Measurements from ENCODE around the gene CHAF1B.

CHAF1B gene

GRCh38 chr21:36456729-36457414 is 71.7 kb downstream of the CHAF1B start:
- intact Hi-C loops (cut with DNase I), result no loop called here
- DNase-seq, result no peak

DNA sequence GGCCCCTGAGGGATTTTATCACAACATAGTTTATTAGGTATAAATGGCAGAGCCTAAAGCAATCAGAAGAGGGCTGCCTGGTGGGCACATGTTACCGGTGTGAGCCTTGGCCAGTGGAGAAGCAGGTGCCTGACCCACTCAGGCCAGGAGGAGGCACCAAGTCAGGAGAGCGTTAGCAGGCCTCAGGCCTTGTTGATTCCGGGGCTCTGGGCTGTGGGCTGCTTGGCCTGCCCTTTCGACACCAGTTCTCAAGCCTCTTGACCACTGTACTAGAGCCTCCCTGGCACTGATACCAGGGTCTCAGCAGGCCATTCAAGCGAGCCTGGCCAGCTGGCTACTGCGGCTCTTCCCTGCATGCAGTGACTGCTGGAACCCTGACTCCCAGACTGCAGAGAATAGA is 73.9 kb downstream of the CHAF1B start:
- intact Hi-C loops (cut with DNase I), result no loop called here
- peak in 2 of 10 donors; percentile 52 to 54 for DNase-seq

- intact Hi-C loops (cut with DNase I), result no loop called here
- DNase-seq, result no peak
Observed at GRCh38 chr21:36460866-36461265, 75.7 kb downstream of the CHAF1B start.

GRCh38 chr21:36461277-36461917 is 76.2 kb downstream of the CHAF1B start:
- intact Hi-C loops (cut with DNase I), result no loop called here
- peak in 1 of 10 donors; percentile 49 for DNase-seq

DNA sequence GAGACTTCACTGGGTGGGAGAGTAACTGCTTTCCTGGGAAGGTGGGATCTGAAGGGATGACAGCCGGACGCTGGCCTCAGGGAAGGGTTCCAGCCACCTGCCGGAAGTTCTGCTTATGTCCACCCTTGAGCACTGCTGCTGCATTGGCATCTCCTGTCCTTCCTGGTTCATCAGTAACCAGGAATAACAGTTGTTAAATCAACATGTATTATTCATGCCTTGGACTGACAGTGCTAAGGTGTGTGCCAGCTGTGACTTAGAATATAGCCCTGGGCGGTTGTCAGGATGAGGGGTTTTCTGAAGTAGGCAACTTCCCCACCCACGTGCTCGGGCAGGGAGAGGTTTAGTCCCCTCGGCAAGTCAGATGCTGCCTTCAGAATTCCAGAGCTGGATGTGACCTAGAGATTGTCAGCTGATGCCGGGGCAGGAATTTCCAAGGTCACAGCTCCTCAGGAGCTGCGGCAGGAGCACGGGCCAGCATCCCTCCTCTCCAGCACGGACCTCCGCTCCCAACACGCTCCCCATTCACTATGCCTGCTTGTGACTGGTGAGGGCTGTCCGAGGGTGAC is 76.8 kb downstream of the CHAF1B start:
- intact Hi-C loops (cut with DNase I), result no loop called here
- DNase-seq, result peak in 1 of 10 donors; percentile 29

DNA sequence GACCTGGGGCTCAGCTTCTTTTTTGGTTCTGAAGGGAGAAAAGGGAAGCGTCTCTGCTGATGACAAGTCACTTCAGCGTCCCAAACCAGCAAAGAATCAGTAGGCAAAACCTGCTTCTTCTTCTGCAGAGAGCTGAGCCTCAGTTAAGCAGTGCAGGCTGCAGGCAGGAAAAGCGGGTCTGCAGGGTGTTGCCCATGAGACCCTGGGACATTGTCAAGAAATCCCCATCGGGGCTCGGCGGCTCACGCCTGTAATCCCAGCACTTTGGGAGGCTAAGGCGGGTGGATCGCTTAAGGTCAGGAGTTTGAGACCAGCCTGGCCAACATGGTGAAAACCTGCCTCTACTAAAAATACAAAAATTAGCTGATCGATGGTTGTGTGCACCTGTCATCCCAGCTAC is 78.0 kb downstream of the CHAF1B start:
- DNase-seq, result peak in 1 of 10 donors; percentile 40
- intact Hi-C loops (cut with DNase I), result no loop called here

- intact Hi-C loops (cut with DNase I), result no loop called here
- DNase-seq, result no peak
Observed at GRCh38 chr21:36463991-36464390, 78.8 kb downstream of the CHAF1B start.

DNA sequence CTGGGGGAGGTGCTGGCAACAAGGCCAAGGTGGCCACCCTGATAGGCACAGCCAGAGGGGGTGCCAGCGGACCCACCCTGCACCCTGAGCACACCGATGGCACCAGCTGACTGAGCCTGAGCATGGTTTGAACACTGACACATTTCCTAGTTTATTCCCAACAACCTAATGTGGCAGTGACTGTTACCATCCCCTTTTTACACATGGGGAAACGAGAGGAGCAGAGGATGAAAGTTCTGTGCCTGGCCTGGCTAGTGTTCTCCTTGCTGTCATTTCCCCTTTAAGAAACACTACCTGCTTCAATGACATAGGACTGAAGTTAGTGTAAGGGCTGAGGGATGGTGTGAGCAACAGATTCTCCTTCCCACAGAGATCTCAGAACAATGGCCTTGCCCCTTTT is 79.4 kb downstream of the CHAF1B start:
- intact Hi-C loops (cut with DNase I), result no loop called here
- no peak for DNase-seq

GRCh38 chr21:36465478-36465877 is 80.3 kb downstream of the CHAF1B start:
- peak in 1 of 10 donors; percentile 8 for DNase-seq
- intact Hi-C loops (cut with DNase I), result no loop called here

DNA sequence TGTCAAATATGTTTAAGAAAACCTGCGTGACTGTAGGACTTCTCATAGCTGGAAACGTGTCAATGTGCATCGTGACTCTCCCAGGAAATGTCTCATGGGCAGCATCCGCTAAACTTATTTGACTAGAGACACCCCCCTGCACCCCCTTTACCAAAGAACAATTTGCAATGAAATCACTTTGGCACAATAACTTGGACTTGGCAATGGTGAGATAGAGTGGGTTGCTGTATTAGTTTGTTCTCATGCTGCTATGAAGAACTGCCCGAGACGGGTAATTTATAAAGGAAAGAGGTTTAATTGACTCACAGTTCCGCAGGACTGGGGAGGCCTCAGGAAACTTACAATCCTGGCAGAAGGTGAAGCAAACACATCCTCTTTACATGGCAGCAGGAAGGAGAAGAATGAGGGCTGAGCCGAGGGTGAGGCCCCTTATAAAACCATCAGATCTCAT is 80.9 kb downstream of the CHAF1B start:
- intact Hi-C loops (cut with DNase I), result no loop called here
- no peak for DNase-seq
